AG04449 (cell line): ENCODE results near the gene THAP3.
"Not testable (repeated sequence)": the region's sequence is repeated elsewhere in the genome, so short reads cannot be mapped to it uniquely, and the experiment has no call there.

ENCODE experiments used
- CTCF ChIA-PET: fragments of 350-600 bp; formaldehyde crosslinking; extraction: SDS; loops from one replicate; lab custom pipeline; 2021; ENCODE audit warnings: antibody characterized with exemption; lab: Yijun Ruan, JAX
- POLR2A ChIA-PET: fragments of 400-600, 350-600 bp; formaldehyde crosslinking; extraction: SDS; loops from one replicate; lab custom pipeline; 2020; ENCODE audit warnings: antibody characterized with exemption, inconsistent platforms; lab: Yijun Ruan, JAX
- DNase-seq: peaks from one replicate; pipeline ENCODE4 v3.0.0-alpha.2; 2010; ENCODE audit warnings: low read depth, low spot score
- H3K4me3 ChIP-seq: 2 replicates; pipeline ENCODE4 v1.5.1; 2011; ENCODE audit warnings: low read depth, mild to moderate bottlenecking, control low read depth, low read length
- TF ChIP-seq, protein P1 (sequence below): IDR thresholded peaks from one replicate; pipeline ENCODE4 v1.5.1; 2011; ENCODE audit warnings: mild to moderate bottlenecking, moderate library complexity, low read length, control low read depth, inconsistent platforms; ENCODE audit not compliant: insufficient read depth; ENCODE audit errors: missing control alignments

Gene THAP3

DNA sequence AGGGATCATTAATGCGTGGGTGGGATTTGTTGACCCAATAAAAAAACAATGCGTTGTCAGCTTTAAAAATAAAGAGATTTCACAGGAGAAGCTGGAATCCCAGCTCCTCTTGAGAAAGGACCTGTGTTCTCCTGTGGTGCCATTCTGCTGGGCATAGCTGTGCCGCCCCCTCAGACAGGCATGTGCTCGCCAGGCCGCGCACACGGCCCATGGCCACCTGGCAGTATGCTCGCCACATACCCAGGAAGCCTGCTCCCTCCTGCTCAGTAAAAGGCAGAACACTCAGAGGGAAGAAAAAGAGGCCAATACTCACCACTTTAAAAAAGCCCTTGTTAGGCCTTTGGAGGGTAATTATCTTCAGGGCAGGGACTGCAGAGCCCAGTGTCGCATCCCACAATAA, 13.1 kb downstream of the THAP3 start:
- POLR2A ChIA-PET, result no interaction called here
- no peak for DNase-seq
- H3K4me3 ChIP-seq, result no peak overlapping the region
- TF ChIP-seq, protein P1, sequence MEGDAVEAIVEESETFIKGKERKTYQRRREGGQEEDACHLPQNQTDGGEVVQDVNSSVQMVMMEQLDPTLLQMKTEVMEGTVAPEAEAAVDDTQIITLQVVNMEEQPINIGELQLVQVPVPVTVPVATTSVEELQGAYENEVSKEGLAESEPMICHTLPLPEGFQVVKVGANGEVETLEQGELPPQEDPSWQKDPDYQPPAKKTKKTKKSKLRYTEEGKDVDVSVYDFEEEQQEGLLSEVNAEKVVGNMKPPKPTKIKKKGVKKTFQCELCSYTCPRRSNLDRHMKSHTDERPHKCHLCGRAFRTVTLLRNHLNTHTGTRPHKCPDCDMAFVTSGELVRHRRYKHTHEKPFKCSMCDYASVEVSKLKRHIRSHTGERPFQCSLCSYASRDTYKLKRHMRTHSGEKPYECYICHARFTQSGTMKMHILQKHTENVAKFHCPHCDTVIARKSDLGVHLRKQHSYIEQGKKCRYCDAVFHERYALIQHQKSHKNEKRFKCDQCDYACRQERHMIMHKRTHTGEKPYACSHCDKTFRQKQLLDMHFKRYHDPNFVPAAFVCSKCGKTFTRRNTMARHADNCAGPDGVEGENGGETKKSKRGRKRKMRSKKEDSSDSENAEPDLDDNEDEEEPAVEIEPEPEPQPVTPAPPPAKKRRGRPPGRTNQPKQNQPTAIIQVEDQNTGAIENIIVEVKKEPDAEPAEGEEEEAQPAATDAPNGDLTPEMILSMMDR, result no peak
- CTCF ChIA-PET, result interaction anchor here (1.0 to 7.6 kb wide), 2 partner anchors 8 to 33 kb away, joined by 4 to 69 read pairs; no protein-coding TSS in a partner anchor

DNA sequence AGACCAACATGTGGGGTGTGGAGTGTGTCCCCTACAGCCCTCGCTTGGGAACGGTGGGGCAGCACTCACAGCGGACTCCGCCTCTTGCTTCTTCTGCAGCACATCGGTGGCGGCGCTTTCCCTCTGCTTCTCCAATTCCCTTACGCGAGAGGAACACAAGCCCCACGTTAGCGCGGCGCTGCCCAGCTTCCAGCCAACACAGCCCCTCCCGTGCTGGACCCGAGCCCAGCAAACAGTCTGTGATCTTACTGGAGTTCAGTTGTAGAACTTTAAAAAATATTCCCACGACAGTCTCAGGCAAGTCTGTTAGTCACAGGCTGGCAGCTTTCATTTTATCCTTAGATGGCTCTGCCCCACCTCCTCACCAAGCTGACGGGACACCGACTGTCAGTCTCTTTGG, 13.6 kb downstream of the THAP3 start:
- ChIA-PET CTCF (interaction anchor here (0.7 to 7.6 kb wide), 2 partner anchors 8 to 152 kb away, joined by 4 to 69 read pairs; no protein-coding TSS in a partner anchor), POLR2A (no interaction called here)
- TF ChIP-seq, protein P1, result no peak
- no peak for DNase-seq
- no peak overlapping the region for H3K4me3 ChIP-seq

DNA sequence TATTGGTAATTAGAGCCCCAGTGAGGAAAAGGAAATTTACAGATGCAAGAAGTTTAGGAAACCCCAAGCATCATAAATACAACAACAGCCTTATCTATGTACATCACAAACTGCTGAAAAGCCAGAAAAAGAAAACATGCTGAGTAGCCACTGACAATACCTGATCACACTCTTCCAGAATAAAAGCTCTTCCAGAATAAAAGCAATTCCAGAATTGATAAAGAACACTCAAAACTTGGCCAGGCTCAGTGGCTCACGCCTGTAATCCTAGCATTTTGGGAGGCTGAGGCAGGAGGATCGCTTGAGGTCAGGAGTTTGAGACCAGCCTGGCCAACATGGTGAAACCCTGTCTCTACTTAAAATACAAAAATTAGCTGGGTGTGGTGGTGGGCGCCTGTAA, 16.2 kb downstream of the THAP3 start:
- DNase-seq, POLR2A ChIA-PET, H3K4me3 ChIP-seq: not testable (repeated sequence)
- CTCF ChIA-PET, result interaction anchor here (1.1 to 8.3 kb wide), 4 partner anchors 11 to 152 kb away, joined by 4 to 120 read pairs (median 8); partner anchors contain the start of genes NOL9, PLEKHG5 and TAS1R1

DNA sequence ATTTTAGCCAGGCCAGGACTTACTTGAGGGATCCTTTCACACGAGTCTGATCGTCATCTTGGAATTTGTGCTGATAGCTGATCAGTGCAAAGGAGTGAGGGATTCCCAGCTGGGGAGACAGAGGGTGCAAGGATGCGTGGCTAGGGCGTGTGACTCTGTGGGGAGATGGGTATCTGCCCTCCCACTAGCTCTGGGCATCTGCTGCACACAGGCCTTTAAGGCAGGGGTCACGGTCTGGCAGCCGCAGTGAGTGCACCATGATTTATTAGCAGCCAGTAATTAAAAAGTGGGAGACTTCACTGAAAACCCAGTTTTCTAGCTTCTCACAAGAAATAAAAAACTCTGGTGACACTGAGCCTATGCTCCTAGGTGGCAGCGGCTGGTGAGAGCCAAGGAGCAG, 20.4 kb downstream of the THAP3 start:
- no peak for DNase-seq
- ChIA-PET CTCF (interaction anchor here (1.0 to 8.3 kb wide), 13 partner anchors 10 to 398 kb away, joined by 3 to 120 read pairs (median 5); partner anchors contain the start of genes NOL9, PLEKHG5 and TAS1R1), POLR2A (interaction anchor here (1.1 kb wide), 1 partner anchor 13 kb away, joined by 3 read pairs; no protein-coding TSS in a partner anchor)
- no peak overlapping the region for H3K4me3 ChIP-seq
- TF ChIP-seq, protein P1, result no peak

DNA sequence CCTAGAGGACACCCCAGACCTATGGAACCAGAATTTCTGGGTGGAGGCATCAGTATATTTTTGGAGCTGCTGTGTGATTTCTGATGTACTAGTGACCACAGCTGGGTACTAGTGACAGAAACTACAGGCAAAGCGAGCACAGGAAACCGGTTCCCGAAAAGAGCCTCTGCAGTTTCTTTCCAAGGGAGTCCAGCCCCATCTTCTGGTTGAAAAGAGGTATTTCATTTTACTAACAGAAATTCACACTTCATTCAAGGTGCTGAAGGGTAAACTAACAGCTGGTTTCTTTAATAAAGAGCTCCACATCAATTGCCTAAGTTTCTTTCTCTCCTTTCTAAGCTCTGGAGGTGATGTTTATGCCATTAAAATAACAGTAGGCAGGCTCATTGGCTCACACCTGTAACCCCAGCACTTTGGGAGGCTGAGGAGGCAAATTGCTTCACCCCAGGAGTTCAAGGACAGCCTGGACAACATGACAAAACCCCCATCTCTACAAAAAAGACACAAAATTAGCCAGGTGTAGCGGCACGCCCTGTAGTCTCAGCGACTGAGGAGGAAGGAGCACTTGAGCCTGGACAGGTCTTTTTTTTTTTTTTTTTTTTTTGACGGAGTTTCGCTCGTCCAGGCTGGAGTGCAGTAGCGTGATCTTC, 22.0 kb downstream of the THAP3 start:
- TF ChIP-seq, protein P1, result peak; percentile 50
- H3K4me3 ChIP-seq, result no peak overlapping the region
- DNase-seq, result peak; percentile 4
- POLR2A ChIA-PET, result interaction anchor here (0.6 kb wide), 1 partner anchor 48 kb away, joined by 3 read pairs; no protein-coding TSS in a partner anchor
- CTCF ChIA-PET, result interaction anchor here (0.6 to 8.3 kb wide), 35 partner anchors 10 to 284 kb away, joined by 3 to 120 read pairs (median 4); partner anchors contain the start of genes NOL9, PLEKHG5 and TAS1R1

DNA sequence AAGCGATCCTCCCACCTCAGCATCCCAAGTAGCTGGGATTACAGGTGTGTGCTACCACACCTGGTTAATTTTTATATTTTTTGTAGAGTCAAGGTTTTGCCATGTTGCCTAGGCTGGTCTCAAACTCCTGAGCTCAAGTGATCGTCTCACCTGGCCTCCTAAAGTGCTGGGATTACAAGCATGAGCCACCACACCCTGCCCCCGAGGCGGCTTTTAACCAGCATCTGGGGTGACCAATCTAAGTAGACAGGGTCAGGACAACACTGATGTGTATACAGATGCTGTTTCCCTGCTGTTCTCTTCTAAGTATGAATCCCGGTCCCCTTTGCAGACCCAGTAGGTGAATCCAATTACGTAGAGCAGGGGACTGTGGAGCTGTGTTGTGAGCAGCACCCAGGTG, 23.9 kb downstream of the THAP3 start:
- no peak for DNase-seq
- H3K4me3 ChIP-seq, result no peak overlapping the region
- TF ChIP-seq, protein P1, result no peak
- CTCF ChIA-PET, result interaction anchor here (0.8 to 8.3 kb wide), 8 partner anchors 8 to 194 kb away, joined by 3 to 120 read pairs (median 12); partner anchors contain the start of genes NOL9, PLEKHG5 and TAS1R1
- POLR2A ChIA-PET, result interaction anchor here (0.6 kb wide), 1 partner anchor 11 kb away, joined by 3 read pairs; no protein-coding TSS in a partner anchor
